GM04503 (cell line): ENCODE data around the gene SCN2A.

Experiments
- DNase-seq: peaks from one replicate; pipeline ENCODE4 v3.0.0-alpha.2; 2012; ENCODE audit warnings: low read depth

SCN2A gene

DNA sequence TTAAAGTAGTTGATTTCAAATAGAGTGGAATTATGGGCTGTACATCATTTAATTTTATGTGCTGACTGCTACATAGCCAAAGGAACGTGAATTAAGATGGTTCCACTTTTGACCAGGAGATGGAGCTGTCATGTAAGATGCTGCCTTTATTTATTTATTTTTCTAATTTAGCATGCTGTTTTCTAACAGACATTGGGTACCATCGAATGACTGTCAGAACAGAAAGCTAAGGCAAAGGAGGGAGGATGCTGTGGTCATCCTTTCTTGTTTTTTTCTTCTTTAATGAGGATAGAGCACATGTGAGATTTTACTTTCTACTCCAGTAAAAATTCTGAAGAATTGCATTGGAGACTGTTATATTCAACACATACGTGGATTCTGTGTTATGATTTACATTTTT is at the start of gene SCN2A:
Gene SCN2A, plus strand, starts transcription at position 185 of the 400 bp plus-strand sequence. CDS start 56,410 bp downstream, outside the sequence.
- DNase-seq: no peak

DNA sequence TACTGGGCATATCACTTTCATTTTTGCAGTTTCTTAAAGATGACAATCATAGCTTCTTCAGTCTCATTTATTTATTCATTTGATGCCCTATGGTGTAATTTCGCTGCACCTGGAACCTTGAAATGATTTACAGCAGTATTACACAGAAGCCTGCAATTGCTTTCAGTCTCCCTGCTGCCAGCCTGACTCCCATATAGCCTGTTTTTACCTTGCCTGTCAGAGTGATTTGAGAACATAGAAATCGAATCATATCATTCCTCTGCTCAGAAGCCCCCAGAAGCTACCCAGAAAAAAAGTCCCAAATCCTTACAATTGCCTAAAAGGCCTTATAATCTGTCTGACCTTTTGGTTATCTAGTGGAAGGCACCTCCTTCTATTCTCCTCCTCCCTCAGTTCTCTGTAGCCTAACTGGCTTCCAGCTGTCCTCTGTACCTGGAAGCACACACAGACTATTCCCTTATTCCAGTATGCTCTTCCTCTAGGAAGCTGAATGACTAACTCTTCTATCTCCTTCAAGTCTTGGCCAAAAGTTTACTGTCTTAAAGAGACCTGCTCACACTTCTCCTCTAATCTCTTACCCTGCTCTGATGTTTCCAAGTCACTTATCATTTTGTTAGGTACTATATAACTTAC is 48.0 kb upstream of the SCN2A start:
- no peak for DNase-seq

DNA sequence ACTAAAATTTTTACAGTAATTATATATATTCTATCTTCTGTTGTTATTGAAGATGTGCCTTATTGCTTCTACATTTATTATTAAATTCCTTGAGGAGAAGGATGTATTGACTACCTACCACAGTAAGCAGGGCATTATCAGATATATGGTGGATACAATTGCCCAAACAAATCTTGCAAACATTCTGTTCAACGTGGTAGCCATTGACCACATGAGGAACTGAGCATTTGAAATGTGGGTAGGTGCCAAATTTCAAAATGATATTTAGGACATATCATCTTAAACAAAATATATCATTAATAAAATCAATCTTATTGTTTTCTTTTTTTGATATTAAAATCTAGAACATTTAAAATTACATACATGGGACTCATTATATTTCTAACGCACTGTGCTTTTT is 46.5 kb upstream of the SCN2A start:
- no peak for DNase-seq

DNA sequence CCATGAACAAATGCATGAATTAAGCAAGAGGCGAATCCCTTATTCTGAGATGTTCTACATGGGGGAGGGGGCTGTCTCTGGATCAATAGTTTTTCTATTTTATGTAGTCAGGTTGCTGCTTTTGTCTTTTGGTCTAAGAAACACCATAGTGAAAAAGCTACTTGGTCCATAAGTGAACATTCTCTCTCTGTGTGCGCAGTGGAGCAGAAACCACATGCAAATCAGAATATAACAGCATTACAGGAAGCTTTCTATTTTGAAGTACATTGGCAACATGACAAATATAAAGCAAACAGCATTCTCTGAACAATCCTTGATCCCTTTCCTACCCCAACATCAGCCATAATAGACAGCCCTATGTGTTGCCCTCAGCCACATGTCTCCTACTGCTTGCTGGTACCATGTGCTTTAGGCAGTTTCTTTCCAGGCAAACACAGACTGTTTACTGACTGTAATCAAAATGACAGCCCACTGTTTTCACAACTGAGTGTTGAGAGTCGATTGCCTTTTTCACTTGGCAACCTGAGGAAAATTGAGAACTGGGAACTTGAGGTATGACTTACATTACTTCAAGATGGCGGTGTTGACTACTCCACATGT is 45.9 kb upstream of the SCN2A start:
- DNase-seq: no peak

DNA sequence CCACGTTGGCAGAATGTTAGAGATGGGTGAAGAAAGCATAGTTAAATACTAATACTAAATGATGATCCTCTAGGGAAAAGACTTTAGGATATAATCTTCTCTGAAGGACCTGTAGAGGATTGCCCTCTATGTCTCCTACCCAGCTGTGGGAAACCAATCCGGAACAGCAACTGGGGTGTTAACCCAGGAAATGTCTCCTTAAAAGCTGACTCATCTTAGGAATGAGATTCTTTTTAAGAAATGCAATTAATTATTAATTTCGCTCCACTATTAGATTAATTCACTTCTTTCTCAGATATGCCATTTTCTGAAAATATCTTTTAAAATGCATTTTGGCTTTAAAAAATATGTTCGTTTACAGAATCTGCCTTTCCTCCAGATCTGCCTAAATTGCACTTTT is 42.8 kb upstream of the SCN2A start:
- no peak for DNase-seq

DNA sequence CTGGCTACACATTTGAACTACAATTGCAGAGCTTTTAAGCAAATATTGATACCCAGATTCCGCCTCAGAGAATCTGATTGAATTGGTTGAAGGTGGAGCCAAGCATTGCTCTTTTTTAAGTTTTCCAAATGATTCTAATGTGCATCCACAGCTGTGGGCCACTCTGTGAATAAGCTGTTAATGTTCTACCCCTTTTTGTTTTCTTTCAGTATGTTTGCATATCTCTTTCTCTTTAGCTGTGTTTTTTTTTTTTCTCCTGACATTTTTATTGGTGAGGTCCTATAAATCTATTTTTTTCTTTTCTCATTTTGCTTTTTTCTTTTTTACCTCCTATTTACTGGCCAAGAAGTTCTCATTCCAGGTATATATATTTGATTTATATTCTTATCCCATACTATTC is 41.9 kb upstream of the SCN2A start:
- no peak for DNase-seq

DNA sequence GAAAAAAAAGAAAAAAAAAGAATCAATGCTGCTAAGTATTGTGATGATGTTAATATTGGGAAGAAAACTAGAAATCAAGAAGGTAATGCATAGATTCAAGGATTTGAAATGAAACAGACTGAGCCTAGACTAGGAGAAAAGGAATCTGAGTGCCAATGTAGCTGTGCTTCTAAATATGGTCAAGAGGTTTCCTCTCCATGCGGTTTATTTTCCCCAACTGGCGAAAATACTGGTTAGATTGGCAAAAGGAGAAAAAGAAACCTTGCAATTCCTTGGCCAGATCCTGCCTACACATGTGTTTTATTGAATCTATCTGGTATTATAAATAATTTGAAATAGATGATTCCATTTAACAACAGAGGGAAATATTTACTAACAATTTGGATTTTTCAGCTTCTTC is 41.0 kb upstream of the SCN2A start:
- DNase-seq: no peak

DNA sequence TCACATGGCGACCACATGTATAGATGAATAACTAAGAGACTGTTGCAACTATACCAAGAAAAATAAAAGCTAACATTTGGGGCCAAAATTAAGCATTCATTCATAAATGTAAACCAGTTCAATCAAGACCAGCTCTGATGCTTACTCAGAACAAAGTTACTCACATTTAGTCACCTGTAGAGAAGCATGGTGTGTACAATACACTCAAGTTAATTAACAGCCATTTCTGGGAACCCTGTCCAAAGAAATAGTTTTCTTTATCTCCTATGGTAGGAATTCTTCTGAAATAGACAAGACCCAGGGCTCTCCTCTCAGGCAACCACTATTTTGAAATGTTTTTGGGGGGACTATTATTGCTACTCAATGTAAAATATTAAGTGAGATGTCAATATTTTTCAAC is 37.0 kb upstream of the SCN2A start:
- DNase-seq: no peak

DNA sequence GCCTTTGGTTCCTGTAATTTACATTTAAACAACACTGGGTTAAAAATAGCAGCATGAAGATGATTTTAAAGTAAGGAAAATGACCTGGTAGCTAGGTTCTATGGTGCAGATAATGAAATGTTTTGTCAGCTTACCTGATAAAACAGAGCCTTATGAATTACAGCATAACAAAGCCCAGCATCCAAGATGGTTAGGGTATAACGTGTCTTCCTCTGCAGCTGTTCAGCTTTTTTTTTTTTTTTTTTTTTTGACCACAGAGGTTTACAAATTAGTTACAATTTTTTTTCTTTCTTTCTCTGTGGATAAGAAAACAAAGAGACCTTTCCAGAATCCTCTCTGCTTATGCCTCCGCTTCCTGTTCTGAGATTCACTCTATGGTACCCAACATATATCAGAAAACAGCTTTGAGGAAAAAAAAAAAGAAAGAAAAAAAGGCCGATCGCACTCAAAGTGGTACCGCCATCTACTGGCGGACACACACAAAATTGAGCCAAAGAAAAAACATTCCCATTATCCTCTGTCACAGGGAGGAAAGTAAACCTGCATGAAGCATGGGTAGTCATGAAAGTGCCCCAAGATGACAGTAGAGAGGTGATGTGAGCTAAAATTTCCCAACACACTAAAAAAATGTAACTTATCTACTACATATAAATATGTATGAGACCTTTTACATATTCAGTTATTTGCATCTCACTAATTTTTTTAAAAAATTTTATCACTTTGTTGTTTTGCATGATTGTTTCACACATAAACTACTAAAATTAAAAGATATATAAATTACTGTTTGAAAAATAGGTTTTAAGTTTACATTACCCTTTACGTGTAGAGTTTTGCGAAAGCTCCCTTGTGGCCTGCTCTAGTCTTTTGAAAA is 35.3 kb upstream of the SCN2A start, which contains the start of gene SCN3A:
Gene SCN3A, minus strand, starts transcription at position 362 of the 871 bp plus-strand sequence. CDS start 27,656 bp downstream, outside the sequence.
- DNase-seq: peak; percentile 6

DNA sequence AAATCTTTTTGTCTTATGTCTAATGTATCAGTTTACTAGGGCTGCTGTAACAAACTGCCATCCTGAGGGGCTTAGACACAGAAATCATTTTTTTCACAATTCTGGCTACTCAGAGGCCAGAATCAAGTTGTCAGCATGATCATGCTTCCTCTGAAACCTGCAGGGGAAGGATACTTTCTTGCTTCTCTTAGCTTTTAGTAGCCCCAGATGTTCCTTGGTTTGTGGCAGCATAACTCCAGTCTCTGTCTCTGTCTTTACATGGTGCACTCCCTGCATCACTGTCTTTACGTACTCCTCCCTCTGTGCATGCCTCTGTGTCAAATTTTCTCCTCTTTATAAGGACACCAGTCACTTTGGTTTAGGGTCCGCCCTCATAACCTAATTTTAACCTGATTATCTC is 33.3 kb upstream of the SCN2A start:
- no peak for DNase-seq

DNA sequence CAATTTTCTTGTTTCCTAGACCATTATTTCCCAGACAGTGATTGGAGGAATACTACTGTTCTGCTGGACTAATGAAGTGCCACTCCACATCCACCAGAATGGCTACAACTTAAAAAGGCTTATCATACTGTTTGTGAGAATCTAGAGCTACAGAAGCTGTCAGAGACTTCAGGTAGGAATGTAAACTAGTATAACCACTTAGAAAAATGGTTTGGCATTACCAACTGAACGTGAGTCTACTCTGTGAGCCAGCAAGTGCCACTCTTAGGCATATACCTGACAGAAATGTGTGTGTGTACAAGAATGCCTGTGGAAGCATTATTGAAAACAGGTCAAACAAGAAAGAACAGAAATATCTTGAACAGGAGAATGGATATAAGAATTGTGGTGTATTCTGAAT is 31.1 kb upstream of the SCN2A start:
- no peak for DNase-seq

DNA sequence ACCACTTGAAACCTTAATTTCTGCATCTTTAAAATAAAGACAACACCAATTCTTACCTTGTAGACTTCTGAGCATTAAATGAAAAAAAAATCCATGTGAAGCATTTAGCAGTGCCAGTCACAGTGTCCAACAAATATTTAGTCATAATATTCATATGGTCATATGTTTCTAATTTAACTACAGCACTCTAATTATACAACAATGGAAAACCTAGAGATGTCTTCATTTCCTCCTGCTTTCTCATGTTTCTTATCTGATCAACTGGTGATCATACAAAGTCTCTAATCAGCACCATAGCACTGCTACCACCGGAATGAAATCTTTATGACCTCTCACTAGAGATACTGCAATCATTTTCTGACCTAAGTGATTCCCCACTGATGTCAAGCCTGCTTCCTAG is 25.1 kb upstream of the SCN2A start:
- DNase-seq: no peak

DNA sequence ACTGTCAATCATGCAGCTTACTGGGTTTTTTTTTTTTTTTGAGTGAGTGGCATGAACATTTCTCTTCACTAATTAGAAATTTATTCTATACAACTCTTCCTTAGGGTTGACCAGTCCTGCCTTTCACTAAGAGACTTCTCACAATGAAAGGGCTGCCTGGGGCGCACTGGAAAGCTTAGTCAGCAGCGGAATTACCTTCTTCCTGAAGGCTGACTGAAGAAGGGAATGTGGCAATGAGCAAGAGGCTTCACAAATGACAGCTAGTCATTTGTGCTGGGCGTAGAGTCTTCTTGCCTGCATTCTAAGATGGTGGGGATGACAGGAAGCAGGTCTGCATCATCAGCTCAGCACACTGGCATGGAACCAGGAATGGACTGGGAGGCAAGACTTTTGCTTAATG is 19.7 kb upstream of the SCN2A start:
- DNase-seq: no peak

DNA sequence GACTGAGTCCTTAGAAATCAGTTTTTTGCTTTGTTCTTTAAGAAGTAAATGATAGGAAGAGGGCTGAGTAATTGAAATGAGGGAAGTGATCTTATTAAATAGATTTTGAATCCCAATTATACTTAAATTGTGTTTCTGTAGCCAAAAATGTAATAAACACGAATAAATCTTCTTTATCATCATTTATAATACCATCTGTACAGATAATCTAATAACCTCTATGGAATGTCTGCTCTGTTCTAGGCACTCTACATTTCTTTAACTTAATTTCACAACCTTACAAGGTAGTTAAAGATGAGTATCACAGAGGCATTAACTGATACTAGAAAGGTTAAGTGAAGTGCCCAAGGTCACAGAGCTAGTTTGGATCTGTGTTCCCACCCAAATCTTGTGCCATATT is 14.3 kb upstream of the SCN2A start:
- no peak for DNase-seq

DNA sequence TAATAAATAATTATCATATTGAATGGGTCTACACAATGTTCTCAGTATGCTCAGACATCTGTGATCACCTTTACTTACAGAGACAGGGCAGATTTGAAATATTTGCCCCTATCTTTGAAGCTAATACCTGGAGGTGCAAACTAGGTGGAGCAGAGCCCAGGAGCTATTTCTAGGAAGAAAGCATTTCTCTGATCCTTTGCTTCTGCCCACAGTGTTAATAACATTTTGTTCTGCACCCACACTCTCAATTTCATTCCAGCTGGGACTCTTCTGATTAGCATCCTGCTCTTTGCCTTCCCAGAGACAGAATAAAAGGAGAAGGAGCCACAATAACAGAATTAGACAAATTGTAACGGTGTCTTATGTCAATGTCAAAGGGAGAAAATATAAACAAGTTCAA is 11.6 kb upstream of the SCN2A start:
- no peak for DNase-seq

DNA sequence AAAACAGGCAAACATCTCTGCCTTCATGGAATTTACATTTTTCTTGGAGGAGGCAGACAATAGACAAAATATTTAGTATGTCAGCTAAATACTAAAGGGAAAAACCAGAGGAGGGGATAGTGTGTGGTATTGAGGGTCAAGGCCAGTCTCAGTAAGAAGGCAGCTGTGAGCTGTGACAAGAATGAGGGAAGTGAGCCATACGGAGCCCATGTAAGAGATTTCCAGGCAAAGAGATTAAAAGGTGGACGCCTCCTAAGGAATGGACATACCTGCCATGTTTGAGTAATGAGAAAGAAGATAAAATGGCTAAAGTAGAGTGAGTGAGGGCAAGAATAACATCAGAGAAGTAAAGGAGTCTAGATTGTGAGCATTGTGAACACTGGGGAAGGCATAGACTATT is 2.2 kb upstream of the SCN2A start:
- DNase-seq: no peak

DNA sequence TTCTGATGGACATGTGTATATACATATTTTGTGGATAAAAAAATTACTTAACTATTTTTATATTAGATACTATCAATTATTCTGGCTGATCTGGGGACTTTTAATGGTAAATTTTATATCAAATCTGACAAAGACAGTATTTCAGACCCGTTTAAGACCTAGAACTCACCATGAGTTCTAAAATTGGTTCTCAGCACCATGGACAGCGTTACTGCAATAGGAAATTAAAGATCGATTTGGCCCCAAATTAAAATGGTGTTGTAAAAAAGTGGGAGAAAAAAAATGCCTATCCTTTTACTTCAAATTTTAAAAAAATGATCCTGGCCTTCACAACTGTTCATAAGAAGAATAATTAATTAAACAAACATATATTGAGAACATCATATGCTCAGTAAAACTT is 919 bp upstream of the SCN2A start:
- no peak for DNase-seq

DNA sequence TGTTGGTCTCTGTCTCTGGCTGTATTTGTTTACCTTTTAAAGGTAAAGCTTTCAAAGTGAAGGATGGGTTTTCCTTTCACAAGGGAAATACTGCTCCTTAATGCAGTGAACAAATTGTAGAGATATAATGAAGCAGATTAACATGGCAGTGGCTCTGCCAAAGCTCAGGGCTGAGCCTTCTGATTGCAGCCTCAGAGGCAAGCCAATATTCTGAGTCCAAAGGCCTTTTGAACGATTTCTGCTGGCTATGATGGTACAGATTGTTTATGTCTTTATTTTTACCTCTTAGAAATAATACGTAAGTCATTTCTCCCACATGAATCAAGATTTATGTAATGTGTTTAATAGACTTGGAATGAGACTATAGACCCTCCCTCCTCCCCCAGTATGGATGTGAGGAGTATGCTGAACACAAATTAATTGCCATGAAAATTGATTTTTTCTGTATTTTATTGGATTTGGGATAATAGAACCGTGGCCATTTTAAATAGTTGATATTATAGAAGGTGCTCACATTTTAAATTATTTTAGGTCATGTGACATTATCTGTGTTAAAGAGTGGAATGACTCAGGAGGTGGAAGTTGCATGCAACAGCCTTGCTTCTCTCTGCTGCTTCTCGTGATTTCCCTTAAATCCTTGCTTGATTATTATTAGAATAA is 772 bp downstream of the SCN2A start:
- no peak for DNase-seq

DNA sequence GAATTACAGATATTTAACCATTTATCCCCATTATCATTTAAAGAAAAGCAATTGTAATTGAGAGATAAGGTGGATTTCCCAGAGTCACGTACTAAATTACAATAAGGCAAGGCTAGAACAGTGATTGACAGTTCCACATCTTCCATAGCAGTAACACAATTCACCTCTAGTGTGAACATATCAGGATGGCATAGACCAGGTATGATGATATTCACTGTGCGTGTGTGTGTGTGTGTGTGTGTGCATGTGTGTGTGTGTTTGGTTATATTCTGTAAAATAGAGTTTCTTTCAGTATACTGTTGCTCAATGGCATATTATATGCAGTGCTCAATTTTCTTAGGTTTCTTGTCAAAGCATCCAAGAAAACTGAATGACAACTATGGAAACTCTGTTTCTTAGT is 1.7 kb downstream of the SCN2A start:
- no peak for DNase-seq

DNA sequence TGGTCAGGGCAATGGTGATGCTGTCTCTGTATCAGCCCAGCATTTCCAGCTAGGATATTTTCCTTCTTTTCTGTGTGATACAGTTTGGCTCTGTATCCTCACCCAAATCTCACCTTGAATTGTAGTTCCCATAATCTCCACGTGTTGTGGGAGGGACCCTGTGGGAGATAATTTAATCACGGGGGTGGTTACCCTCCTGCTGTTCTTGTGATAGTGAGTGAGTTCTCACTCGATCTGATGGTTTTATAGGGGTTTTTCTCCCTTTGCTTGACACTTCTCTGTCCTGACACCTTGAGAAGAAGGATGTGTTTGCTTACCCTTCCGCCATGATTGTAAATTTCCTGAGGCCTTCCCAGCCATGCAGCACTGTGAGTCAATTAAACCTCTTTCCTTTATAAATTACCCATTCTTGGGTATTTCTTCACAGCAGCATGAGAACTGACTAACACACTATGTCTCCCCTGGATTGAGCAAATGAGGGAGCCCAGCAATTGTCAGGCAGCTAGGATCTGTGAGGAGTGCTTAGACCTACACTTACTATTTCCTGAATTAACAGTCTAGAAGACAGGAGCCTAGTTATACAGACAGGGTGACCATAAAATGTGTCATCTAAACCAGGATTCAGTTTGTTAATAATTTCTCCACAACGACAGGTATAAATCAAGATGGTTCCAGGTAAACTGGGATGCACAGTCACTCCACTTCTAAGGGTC is 6.0 kb downstream of the SCN2A start:
- no peak for DNase-seq

DNA sequence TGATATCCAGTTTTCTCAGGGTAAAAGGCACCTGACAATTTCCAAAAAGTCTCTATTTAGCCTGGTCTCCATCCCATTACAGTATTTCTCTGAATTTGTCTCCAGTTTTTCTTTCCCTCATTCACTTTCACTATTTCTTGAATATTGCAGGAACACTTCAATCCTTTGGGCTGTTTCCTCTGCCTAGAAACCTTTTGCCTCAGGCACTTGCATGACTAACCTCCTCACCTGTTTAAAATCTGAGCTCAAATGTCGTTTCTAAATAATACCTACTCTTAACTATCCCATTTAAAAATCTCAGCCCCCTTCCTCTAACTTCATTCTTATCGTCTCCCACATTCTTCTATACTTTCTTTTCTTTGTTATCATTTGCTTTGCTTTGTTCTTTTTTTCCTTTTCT is 9.0 kb downstream of the SCN2A start:
- no peak for DNase-seq

DNA sequence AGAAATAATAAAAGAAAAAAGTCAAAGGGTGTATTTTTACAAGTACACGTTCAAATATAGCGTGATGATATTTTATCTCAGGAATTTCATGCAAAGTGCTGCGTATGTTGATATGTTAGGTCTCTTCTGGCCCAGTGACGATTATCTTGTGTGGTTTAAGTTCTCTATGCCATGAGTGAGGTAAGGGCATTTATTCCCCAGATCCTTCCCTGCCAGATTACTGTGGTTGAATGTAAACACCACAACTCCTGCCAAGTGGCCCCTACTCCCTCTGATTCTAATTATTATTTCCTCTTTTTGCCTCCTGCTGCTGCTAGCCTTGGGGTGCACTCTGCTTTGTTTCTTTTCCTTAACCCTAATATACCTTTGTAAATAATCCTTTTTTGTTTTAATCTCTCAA is 12.2 kb downstream of the SCN2A start:
- no peak for DNase-seq
